ENCODE results near the gene SPDEF. TPM values are rescaled to one million over a fixed set of nuclear protein-coding genes. Genes with fewer than 3 reads are reported as not detected.

Gene SPDEF
- total and polyA plus RNA-seq, 3 experiments from 2014 or later, result not detected

DNA sequence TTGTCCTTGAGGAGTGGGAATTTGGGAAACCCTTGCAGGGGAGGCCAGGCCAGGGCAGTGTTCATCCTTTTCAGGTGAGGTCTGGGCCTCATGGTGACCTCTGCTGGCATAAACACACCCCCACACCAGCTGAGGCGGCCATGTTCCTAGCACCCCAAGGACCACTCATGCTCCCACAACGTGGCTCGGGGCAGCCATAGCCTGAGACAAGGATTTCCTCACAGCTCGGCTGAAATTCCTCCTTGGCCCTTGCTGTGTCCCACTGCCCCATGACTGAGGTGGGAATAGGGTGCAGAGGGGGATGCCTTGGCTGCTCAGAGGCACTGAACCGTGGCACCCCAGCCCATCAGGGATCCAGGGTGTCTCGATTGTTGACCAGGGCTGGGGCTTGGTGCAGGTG is 27.3 kb upstream of the SPDEF start:
- POLR2A ChIA-PET, result no interaction called here
- H3K36me3 Mint-ChIP-seq, result peaks cover 0 to 36% (median 0%) of the 10 kb centered on the region in 3 donors
- DNase-seq, result no peak

DNA sequence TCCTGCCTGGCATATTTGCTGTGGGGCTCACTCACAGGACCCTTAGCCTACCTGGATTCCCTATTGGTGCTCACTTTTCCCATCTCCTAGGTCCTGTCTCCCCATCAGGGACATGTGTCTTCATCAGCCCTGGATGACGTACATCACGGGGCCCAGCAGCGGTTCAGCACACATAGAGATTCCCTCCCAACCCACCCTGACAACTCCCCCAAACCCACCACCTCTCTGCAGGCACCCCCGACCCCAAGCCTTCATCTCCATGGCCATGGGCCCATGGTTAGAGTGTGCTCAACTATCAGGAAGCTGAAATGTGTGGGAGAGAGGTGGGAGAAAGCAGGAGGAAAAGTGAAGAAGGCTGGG is 25.4 kb upstream of the SPDEF start:
- no peaks in the 10 kb centered on the region for H3K36me3 ChIP-seq (ENCODE audit: insufficient read depth, low read length)
- no peak for DNase-seq
- no peaks in the 10 kb centered on the region for H3K9me3 ChIP-seq (ENCODE audit: low read length)
- no peaks in the 10 kb centered on the region for H3K9me3 Mint-ChIP-seq
- H3K27ac ChIP-seq (ENCODE audit: low read depth, low read length), result no peak overlapping the region
- no peaks in the 10 kb centered on the region for H3K27me3 Mint-ChIP-seq
- H3K4me3 ChIP-seq (ENCODE audit: low read length), result no peak overlapping the region
- ChIA-PET POLR2A (no interaction called here), CTCF (interaction anchor here (1.1 kb wide), 1 partner anchor 28 kb away, joined by 3 read pairs; no protein-coding TSS in a partner anchor)
- peaks cover 0 to 18% (median 0%) of the 10 kb centered on the region in 3 donors for H3K36me3 Mint-ChIP-seq
- no peak overlapping the region for H3K4me3 Mint-ChIP-seq
- peaks cover 4 to 10% (median 5%) of the 10 kb centered on the region in 3 donors for H3K4me1 Mint-ChIP-seq
- H3K4me1 ChIP-seq (ENCODE audit: insufficient read depth, low read length), result no peaks in the 10 kb centered on the region
- peak overlapping the region in 2 of 8 donors; percentile 29 to 58 for H3K27ac Mint-ChIP-seq
- no peaks in the 10 kb centered on the region for H3K27me3 ChIP-seq (ENCODE audit: insufficient read depth, low read length, poor library complexity, severe bottlenecking)

More for the DNA sequence above, 27.3 kb upstream of the SPDEF start:
- no peak overlapping the region for H3K4me3 Mint-ChIP-seq
- H3K27ac Mint-ChIP-seq, result no peak overlapping the region
- Histone ChIP-seq H3K27ac (ENCODE audit: low read depth, low read length) (no peak overlapping the region), H3K9me3 (ENCODE audit: low read length) (no peaks in the 10 kb centered on the region), H3K4me3 (ENCODE audit: low read length) (no peak overlapping the region), H3K36me3 (ENCODE audit: insufficient read depth, low read length) (peaks cover 11% of the 10 kb centered on the region), H3K27me3 (ENCODE audit: insufficient read depth, low read length, poor library complexity, severe bottlenecking) (no peaks in the 10 kb centered on the region), H3K4me1 (ENCODE audit: insufficient read depth, low read length) (no peaks in the 10 kb centered on the region)
- CTCF ChIA-PET, result interaction anchor here (1.9 kb wide), 1 partner anchor 8 kb away, joined by 5 read pairs; no protein-coding TSS in a partner anchor
- H3K9me3 Mint-ChIP-seq, result no peaks in the 10 kb centered on the region
- H3K4me1 Mint-ChIP-seq, result peaks cover 4 to 10% (median 5%) of the 10 kb centered on the region in 3 donors
- H3K27me3 Mint-ChIP-seq, result no peaks in the 10 kb centered on the region

DNA sequence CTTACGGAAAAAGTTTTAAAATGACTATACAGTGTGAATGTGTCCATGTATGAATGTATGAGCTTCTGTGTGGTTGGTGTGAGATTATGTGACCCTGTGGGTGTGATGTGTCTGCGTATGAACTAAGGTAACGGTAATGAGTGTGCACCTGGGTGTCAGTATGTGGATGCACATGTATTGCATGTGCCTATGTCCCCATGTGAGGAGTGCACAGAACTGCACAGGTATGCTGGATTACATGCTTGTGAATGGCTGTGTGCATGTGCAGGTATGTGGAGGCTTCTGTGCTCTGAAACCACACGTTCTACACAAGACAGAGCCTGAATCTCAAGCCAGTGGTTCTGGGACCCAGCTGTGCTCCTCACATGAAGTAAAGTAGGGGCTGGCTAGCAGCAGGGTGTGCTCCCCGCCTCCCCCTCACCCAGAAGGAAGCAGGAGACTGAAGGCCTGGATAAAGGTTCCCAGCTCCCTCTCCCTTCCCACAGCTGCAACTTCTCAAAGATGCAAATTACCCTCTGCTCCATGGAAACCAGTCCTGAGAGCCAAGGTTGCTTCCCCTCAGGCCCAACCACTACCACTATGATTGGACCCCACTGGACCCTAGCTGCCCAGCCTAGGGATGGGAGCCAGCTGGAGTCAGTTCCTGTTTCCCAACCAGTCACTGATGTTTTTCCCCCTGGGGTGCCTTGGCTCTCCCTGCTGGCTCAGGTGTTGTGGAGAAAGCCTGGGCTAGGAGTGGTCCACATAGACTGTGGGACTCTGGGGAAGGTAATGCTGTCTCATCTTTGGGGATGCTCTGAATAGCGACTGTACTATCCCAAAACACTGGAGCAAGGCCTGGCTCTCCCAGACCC is 24.8 kb upstream of the SPDEF start:
- Histone ChIP-seq H3K27me3 (ENCODE audit: insufficient read depth, low read length, poor library complexity, severe bottlenecking) (no peaks in the 10 kb centered on the region), H3K36me3 (ENCODE audit: insufficient read depth, low read length) (no peaks in the 10 kb centered on the region), H3K4me3 (ENCODE audit: low read length) (no peak overlapping the region), H3K4me1 (ENCODE audit: insufficient read depth, low read length) (no peaks in the 10 kb centered on the region), H3K27ac (ENCODE audit: low read depth, low read length) (no peak overlapping the region), H3K9me3 (ENCODE audit: low read length) (no peaks in the 10 kb centered on the region)
- H3K4me1 Mint-ChIP-seq, result peaks cover 8 to 15% (median 8%) of the 10 kb centered on the region in 3 donors
- H3K4me3 Mint-ChIP-seq, result no peak overlapping the region
- ChIA-PET CTCF (no interaction called here), POLR2A (no interaction called here)
- H3K27me3 Mint-ChIP-seq, result no peaks in the 10 kb centered on the region
- H3K9me3 Mint-ChIP-seq, result no peaks in the 10 kb centered on the region
- peak overlapping the region in 2 of 8 donors; percentile 1 to 49 for H3K27ac Mint-ChIP-seq
- peaks cover 0 to 12% (median 0%) of the 10 kb centered on the region in 3 donors for H3K36me3 Mint-ChIP-seq
- no peak for DNase-seq

DNA sequence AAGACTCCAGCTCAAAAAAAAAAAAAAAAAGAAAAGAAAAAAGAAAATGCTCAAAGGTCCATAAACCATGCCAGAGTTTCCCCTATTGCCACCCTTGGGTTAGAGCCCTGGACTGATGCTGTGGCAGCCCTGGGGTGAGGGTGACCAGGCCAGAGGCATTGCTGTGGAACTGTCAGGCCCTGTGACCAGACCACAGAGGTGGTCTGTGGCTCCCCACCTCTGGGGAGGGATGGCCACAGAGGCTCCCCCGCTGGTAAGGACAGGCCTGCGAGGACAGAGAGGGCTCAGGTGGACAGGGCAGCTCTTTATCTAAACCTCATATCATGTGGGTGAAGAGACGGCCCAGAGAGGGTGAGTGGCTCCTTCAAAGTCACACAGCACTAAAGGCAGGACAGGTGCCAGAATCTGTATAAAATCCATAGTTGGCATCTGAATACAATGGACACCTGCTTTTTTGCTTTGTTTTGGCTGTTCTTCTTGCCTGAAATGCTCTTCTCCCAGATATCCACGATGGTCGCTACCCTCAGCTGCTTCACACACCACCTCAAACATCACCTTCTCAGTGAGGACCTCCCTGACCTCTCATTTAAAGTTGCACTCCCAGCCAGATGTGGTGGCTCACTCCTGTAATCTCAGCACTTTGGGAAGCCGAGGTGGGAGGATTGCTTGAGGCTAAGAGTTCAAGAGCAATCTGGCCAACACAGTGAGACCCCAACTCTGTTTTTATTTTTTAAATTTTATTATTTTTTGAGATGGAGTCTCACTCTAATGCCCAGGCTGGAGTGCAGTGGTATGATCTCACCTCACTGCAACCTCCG is 22.5 kb upstream of the SPDEF start:
- ChIA-PET CTCF (no interaction called here), POLR2A (interaction anchor here (0.6 kb wide), 1 partner anchor 18 kb away, joined by 4 read pairs; no protein-coding TSS in a partner anchor)
- no peaks in the 10 kb centered on the region for H3K4me1 ChIP-seq (ENCODE audit: insufficient read depth, low read length)
- Mint-ChIP-seq H3K27me3 (no peaks in the 10 kb centered on the region), H3K9me3 (no peaks in the 10 kb centered on the region), H3K4me3 (no peak overlapping the region), H3K36me3 (peaks cover 0 to 3% (median 0%) of the 10 kb centered on the region in 3 donors), H3K27ac (peak overlapping the region in 1 of 8 donors; percentile 55), H3K4me1 (peaks cover 3 to 5% (median 5%) of the 10 kb centered on the region in 3 donors)
- H3K4me3 ChIP-seq (ENCODE audit: low read length), result no peak overlapping the region
- no peak for DNase-seq
- no peaks in the 10 kb centered on the region for H3K9me3 ChIP-seq (ENCODE audit: low read length)
- H3K36me3 ChIP-seq (ENCODE audit: insufficient read depth, low read length), result no peaks in the 10 kb centered on the region
- no peak overlapping the region for H3K27ac ChIP-seq (ENCODE audit: low read depth, low read length)
- H3K27me3 ChIP-seq (ENCODE audit: insufficient read depth, low read length, poor library complexity, severe bottlenecking), result no peaks in the 10 kb centered on the region

DNA sequence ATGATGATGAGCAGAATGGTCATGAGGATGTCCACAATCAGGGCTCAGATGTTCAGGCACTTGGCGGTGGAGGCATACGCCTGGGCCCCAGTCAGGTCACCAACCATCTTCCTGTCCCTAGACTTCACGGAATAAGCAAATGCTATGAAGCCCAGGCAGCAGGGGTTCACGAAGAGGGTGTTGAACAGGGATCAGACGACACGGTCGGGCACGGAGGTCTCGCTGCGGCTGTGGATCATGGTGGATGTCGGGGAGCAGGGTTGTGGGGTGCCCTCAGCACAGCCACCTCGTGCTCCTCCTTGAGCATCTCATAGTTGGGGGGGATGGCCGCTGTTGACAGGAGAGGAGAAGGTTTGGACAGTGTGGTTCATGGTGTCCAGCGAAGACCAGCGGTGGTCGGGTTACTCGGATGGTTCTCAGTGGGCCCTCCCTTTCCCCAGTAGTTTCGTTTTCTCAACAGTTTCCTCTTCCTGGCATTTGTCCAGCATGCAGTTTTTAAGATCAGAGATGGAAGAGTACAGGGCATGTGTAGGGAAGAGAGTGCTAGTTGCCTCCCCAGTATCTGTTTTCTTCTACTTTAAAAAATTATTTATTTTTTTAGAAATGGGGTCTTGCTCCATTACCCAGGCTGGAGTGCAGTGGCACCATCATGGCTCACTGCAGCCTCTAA is 20.3 kb upstream of the SPDEF start:
- H3K36me3 Mint-ChIP-seq, result no peaks in the 10 kb centered on the region
- no peak overlapping the region for H3K27ac ChIP-seq (ENCODE audit: low read depth, low read length)
- H3K27me3 ChIP-seq (ENCODE audit: insufficient read depth, low read length, poor library complexity, severe bottlenecking), result no peaks in the 10 kb centered on the region
- DNase-seq, result peak in 1 of 5 donors; percentile 39
- H3K9me3 ChIP-seq (ENCODE audit: low read length), result no peaks in the 10 kb centered on the region
- H3K4me3 Mint-ChIP-seq, result peak overlapping the region in 1 of 7 donors; percentile 68
- H3K36me3 ChIP-seq (ENCODE audit: insufficient read depth, low read length), result no peaks in the 10 kb centered on the region
- no peak overlapping the region for H3K4me3 ChIP-seq (ENCODE audit: low read length)
- POLR2A ChIA-PET, result no interaction called here
- no peaks in the 10 kb centered on the region for H3K9me3 Mint-ChIP-seq
- H3K27ac Mint-ChIP-seq, result no peak overlapping the region
- peaks cover 0 to 3% of the 10 kb centered on the region in 2 donors for H3K27me3 Mint-ChIP-seq
- no peaks in the 10 kb centered on the region for H3K4me1 ChIP-seq (ENCODE audit: insufficient read depth, low read length)
- CTCF ChIA-PET, result interaction anchor here (0.7 to 1.8 kb wide), 2 partner anchors 12 to 174 kb away, joined by 3 to 5 read pairs; no protein-coding TSS in a partner anchor
- H3K4me1 Mint-ChIP-seq, result peaks cover 3 to 5% (median 5%) of the 10 kb centered on the region in 3 donors

DNA sequence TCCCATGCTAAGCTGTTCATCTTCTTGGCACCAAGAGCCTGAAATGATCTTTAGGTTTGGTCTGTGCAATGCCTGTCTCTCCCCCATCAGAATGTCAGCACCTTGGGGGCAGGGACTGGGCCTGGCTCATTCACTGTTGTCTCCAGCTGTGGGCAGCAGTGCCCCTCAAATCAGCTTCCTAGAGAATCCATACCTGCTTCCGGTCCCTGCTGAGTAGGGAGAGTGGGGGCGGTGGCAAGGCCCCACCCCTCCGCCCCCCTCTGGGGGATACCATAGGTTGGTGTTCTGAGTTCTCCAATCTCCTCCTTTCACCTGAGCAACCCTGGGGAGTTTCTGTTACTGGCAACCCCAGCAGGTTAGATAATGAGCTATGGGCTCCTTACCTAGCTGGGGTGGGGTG is 19.2 kb upstream of the SPDEF start:
- Mint-ChIP-seq H3K9me3 (no peaks in the 10 kb centered on the region), H3K36me3 (no peaks in the 10 kb centered on the region), H3K4me1 (peaks cover 3 to 5% (median 5%) of the 10 kb centered on the region in 3 donors), H3K4me3 (no peak overlapping the region), H3K27ac (peak overlapping the region in 2 of 8 donors; percentile 8 to 33), H3K27me3 (peaks cover 3 to 5% of the 10 kb centered on the region in 2 donors)
- Histone ChIP-seq H3K27me3 (ENCODE audit: insufficient read depth, low read length, poor library complexity, severe bottlenecking) (no peaks in the 10 kb centered on the region), H3K4me1 (ENCODE audit: insufficient read depth, low read length) (no peaks in the 10 kb centered on the region), H3K9me3 (ENCODE audit: low read length) (no peaks in the 10 kb centered on the region), H3K4me3 (ENCODE audit: low read length) (no peak overlapping the region), H3K36me3 (ENCODE audit: insufficient read depth, low read length) (no peaks in the 10 kb centered on the region), H3K27ac (ENCODE audit: low read depth, low read length) (no peak overlapping the region)
- CTCF ChIA-PET, result interaction anchor here (1.6 to 1.8 kb wide), 2 partner anchors 9 to 13 kb away, joined by 5 read pairs; no protein-coding TSS in a partner anchor
- peak in 1 of 5 donors; percentile 8 for DNase-seq
- POLR2A ChIA-PET, result no interaction called here

DNA sequence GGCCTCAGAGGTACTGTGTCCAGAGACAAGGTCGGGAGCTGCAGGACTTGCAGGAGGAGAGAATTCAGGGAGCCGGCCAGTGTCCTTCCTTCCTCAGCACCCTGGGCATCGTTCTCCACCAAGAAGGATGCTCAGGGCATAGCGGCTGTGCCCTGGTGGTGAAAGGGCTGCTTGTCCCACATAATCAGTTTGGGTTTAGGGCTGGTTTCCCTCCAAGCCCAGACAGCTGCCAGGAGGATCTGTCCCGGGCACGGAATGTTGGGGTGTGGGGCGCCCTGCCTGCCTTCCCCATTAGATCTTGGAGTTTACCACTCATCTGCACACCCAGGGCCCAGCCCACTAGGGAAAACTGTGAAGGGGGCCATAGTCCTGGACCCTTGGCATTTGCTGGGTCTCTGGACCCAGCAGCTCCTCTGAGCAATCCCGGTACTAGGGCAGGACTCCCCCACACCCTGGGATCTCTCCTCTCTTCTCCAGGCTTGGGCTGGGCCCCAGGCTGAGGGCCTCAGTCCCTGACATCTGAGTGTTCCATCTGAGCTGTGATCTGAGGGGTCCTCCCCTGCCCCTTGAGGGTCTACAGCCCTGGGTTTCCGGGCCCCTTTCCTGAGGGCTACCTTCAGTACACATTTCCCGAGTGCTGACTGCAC is 18.6 kb upstream of the SPDEF start:
- Histone ChIP-seq H3K36me3 (ENCODE audit: insufficient read depth, low read length) (no peaks in the 10 kb centered on the region), H3K27me3 (ENCODE audit: insufficient read depth, low read length, poor library complexity, severe bottlenecking) (no peaks in the 10 kb centered on the region), H3K9me3 (ENCODE audit: low read length) (no peaks in the 10 kb centered on the region), H3K4me3 (ENCODE audit: low read length) (no peak overlapping the region), H3K4me1 (ENCODE audit: insufficient read depth, low read length) (no peaks in the 10 kb centered on the region), H3K27ac (ENCODE audit: low read depth, low read length) (no peak overlapping the region)
- H3K4me3 Mint-ChIP-seq, result no peak overlapping the region
- H3K36me3 Mint-ChIP-seq, result no peaks in the 10 kb centered on the region
- ChIA-PET POLR2A (no interaction called here), CTCF (interaction anchor here (1.6 to 1.8 kb wide), 2 partner anchors 9 to 14 kb away, joined by 5 read pairs; no protein-coding TSS in a partner anchor)
- H3K9me3 Mint-ChIP-seq, result no peaks in the 10 kb centered on the region
- DNase-seq, result no peak
- peaks cover 3 to 5% of the 10 kb centered on the region in 2 donors for H3K27me3 Mint-ChIP-seq
- peaks cover 3 to 5% (median 5%) of the 10 kb centered on the region in 3 donors for H3K4me1 Mint-ChIP-seq
- no peak overlapping the region for H3K27ac Mint-ChIP-seq
